HG03342 (cell line): ENCODE data around the gene KRT16.
"Not testable (repeated sequence)": the region's sequence is repeated elsewhere in the genome, so short reads cannot be mapped to it uniquely, and the experiment has no call there.

Experiments used
- ATAC-seq: cut with Tn5 transposase; IDR thresholded peaks from one replicate; pipeline ENCODE4 v1.9.1; 2021; ENCODE audit warnings: mild to moderate bottlenecking, moderate library complexity; ENCODE audit not compliant: unreplicated experiment

The KRT16 gene

DNA sequence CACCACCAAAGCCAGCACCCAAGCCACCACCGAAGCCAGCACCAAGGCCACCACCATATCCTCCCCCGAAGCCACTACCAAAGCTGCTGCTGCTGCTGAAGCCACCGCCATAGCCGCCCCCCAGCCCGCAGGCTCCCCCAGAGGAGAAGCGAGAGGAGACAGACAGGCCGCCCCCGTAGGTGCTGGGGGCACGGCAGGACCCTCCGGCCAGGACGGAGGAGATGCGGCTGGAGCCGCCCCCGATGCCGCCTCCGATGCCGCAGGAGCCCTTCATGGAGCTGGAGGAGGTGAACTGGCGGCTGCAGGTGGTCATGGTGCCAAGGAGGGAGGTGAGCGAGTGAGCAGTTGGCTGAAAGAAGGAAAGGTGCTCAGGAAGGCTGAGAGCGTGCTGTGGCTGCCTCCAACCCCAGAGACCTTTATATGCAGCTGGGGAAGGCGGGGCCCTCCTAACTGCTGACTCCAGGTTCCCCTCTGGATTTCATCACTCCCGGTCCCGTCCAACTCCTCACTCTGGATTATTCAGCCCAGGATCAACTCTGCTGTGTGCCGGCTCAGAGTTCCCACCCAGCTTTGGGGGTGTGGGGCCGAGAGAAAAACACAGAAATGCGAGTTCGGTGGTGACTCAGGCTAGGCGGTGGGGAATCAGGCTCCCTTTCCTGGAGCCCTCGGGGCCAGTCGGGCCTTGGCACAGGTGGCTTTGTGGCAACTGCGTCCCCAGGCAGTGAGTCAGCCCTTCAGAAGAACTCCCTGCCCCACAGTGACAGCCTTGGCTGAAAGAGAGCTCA is at the start of gene KRT16:
KRT16 (minus strand) TSS at position 392 of the 785 bp plus-strand sequence; CDS start at position 313, 79 bp downstream.
- not testable (repeated sequence) for ATAC-seq

- no peak for ATAC-seq
Measured at GRCh38 chr17:41660221-41660711, 47.7 kb upstream of the KRT16 start.

- ATAC-seq, result no peak
Measured at GRCh38 chr17:41659427-41660212, 47.1 kb upstream of the KRT16 start.

GRCh38 chr17:41658846-41659245 is 46.3 kb upstream of the KRT16 start:
- ATAC-seq, result no peak

DNA sequence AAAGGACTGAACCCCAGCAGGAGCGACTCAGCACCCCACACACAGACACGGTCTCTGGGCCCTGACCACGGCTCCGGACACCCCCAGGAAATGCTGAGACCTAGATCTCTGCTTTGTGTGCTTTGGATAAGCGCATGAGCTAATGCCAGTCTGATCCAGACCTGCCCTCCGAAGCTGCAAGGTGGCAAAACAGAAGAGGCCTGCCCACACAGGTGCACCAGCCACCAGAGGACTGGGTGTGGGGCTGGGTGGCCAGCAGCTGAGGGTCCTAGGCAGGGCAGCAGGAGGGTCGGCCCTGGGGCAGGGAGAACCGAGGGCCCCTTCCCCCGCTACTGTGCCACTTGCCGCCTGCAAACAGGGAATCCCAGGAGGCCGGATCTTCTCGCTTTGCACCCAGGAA is 45.4 kb upstream of the KRT16 start:
- ATAC-seq, result no peak

GRCh38 chr17:41657176-41657754 is 44.7 kb upstream of the KRT16 start:
- ATAC-seq, result no peak

- no peak for ATAC-seq
Measured at GRCh38 chr17:41656249-41657023, 43.9 kb upstream of the KRT16 start.

DNA sequence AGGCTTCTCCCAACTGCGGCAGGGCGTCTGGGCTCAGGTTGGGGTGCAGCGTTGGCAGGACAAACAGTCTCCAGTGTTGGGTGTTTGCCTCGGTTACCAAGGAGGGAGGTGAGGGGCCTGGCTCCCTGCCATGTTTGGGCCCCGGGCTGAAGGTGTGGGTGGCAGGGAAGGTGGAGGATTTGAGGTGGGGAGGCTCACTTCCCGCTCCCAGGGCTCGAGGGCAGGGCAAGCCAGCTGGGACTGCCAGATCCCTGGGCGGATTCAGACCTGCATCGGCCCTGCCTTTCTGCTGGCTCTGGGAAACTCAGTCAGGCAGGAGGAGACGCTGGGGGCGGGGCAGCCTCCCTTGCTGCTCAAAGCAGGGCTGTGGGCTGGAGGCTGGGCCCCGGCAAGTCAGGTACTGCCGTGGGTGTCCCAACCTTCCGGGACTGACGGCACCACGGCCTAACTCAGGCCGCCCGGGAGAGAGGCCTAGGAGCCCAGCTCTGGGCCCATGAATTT is 43.1 kb upstream of the KRT16 start:
- ATAC-seq, result no peak

DNA sequence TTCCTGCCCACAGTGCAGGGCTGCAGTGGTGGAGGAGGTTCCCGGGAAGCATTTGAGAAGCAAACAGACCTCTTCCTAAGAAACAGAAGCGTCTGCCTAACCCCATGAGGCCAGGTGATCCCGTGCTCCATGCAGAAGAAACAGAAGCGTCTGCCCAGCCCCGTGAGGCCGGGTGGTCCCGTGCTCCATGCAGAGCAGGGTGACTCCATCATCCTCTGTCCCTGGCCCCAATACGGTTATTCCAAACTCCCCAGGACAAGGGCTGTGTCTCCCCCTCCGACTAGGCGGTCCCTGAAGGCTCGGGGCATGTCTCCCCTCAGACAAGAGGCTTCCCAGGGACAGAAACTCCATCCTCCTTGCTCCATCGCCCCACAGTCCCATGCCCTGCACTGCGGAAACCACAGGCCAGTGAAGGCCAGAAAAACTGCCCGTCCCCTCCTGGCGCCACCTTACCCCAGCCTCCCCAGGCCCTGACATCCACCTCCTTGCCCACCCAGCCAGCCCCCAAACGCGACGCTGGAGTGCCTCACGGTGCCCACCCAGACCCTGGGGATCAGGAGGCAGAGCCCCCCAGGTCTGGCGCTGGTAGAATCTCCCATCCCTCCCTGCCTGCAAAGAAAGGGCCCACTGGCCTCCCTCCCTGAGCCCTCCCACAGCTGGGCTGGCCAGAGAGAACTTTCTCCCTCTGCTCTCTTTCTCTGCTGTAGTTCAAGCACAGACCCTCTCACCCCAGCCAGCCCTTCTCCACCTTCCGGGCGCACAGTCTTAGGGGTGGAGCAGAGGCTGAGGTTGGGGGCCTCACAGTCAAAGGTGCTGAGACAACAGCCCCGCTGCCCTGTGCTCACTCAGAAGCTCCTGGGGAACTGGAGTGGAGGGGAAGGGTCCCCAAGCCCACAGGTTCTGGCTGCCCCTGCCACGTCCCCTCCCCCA is 42.4 kb upstream of the KRT16 start:
- ATAC-seq, result no peak

DNA sequence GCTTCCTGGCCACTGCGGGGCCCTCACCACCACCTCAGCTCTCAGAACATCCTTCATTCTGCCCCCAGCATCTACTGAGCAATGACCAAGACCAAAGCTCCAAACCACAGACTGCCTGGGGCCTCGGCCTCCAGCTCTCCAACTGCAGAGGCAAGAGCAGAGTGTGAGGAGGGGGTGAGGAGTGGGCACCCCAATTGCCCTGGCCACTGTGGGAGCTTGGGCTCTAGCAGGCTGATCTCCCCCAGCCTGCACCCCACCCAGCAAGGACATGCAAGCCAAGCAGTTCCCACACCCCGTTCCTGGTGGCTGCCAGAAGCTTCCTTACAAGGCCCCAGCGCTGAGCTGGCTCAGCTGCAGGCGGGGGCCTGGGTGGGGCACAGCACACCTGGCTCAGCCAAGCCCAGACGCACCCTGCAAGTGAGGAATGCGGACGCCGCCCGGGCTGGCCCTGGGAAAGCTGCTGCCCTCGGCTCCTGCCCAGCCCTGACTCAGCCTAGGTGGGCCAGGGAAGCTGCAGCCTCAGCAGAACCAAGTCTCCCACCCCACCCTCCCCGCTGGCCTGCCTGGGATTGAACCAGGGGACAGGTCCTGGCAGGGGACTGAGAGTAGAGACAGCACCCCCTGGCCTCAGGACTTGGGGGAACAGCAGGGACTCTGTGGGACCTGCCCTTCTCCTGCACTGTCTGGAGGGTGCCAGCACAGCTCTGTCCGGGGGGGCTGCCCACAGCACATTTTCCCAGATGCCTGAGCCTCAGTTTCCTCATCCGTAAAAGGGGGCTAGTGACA is 41.5 kb upstream of the KRT16 start:
- ATAC-seq, result no peak

DNA sequence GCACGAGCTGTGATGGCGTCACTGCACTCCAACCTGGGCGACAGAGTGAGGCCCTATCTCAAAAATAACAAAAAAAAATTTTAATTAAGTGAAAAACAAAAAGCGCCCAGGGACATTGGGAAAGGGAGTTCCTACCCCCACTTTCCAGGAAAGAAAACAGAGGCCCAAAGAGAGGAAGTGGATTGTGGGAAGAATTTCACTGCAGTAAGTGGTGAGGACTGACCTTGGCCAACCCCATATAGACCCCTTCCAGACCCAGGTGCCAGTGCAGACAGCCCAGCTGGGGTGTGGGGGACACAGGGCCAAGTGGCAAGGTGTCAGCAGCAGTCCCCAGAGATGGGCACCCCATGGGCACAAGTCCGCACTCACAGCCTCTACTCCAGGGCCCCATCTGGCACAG is 40.9 kb upstream of the KRT16 start:
- no peak for ATAC-seq

- no peak for ATAC-seq
Measured at GRCh38 chr17:41652461-41652970, 39.9 kb upstream of the KRT16 start.

GRCh38 chr17:41651625-41652460 is 39.3 kb upstream of the KRT16 start:
- no peak for ATAC-seq

DNA sequence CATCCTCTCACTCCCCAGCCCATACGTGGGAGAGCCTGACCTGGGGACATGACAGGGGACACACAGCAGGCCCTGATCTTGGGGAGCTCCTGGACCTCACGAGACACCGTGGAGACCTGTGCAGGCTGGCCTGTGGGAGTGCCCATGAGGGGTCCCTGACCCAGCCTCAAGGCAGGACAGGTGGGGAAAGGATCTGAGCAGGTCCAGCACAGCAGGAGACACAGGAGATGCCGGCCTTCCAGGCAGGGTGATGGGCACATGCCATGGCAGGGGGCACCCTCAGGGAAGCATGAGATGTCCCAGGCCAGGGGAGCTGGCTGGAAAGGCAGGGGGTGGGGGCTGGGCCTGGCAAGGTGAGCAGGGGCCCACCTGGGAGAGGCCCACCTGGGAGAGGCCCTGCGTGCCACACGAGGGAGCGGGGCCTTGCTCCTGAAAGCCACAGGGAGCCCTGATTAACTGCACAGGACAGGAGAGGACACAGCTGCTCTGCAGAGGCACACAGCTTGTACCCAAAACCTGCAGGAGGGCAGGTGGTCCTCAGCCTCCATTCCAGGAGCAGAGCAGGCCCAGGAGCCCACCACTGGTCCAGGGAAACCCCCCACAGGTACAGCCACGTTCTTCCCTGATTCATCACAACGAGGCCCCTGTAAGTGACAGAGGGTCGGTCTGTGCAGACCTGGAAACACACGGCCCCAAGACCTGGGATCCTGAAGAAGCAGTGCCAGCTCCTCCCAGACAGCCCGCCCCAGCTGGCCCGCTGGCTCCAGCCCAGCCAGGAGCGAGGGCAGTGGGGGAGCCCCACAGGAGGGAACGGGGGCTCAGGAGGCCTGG is 38.4 kb upstream of the KRT16 start:
- no peak for ATAC-seq

GRCh38 chr17:41649923-41650519 is 37.5 kb upstream of the KRT16 start:
- ATAC-seq, result no peak

- ATAC-seq, result no peak
Measured at GRCh38 chr17:41648411-41649195, 36.0 kb upstream of the KRT16 start.
